NCI-H82 treated with DMSO at 0.1 percent for 48 hours (cell line): Measurements from ENCODE around the gene TP53BP2.

Source experiments
- DNase-seq: peaks from one replicate; lab custom pipeline; 2025; ENCODE audit not compliant: unreplicated experiment; lab: John Stamatoyannopoulos, UW

Gene TP53BP2

DNA sequence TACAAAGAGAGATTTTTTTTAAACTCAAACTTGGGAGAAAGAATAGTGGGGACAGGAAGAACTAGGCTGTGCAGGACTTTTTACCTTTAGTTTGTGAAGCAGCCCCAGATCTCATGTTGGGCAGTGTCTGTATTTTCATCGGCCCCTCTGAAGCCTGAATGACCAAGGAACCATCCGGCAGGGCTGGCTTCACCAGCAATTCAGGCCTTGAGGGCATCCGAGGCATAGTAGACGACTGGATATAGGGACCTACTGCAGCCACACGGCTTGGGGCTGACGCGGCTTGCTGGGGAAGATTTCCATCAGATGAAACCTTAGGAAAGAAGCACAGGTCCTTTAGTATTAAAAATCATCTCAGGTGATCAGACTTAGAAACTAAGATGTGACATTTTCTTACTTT lies 43.7 kb downstream of the TP53BP2 start:
- no peak for DNase-seq

DNA sequence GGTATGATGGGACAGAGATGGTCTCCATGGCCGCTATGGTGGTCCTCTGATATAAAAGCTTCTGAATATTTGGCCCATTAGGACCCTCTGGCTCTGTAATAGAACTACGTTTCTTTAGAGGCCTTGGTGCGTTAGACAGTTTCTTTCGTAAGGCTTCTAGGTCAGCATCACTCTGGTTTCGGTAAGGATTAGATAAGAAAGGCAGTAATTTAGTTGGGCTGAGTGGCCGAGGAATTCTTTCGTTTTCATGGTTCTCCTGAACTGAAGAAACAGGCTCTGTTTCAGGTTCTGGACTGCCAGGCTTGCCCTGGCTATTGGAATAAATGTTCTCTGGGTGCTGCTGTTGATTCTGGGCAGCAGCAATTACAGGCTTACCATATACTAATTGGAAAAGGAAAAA lies 49.5 kb downstream of the TP53BP2 start:
- no peak for DNase-seq

DNA sequence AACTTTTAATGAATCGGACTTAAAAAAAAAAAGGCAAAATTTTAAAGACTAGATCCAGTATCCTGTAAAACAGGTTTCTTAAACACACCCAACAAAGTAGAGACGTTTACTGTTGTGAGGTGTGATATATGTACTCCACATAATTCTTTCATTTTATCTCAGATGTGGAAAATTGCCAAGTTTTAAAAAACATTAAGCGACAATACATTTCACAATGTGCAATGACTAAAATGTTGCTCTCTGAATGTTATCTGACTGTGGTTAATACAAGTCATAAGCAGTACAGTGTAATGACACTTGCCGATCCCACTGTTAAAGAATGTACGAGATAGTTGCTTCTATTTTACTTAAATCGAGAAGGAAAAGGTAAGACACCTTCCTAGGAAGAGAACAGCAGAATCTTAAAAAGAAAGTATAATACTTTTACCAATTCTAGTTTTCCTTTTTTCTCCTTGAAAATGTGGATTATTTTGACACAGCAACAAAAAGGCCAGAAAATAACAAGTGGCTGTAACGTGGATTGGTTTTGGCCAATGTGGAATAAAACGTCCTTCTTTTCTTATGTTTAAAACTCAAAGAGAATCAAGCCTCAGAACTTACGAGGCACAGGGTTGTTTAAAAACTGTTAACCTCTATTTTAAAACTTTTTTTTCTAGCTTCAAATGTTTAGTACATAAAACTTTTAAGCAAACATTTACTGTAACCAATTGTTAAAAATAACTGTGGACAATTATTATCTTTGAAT lies 51.4 kb downstream of the TP53BP2 start:
- DNase-seq: no peak

DNA sequence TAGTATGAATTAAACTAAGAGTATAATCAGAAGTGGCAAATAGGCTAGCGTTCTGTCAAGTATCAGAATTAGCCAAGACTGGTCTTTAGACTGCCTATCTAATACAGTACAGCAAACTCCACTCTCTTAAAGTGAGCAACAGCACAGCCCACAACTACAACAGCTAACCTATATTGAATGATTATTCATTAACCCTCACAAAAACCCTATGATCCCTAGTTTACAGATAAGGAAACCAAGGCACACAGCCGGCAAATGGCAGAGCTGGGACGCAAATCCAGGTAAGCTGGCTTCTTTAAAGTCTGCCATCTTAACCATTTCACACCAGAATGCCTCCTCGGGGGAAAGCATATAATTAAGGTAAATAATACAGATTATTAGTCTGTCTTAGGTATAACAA lies 52.0 kb downstream of the TP53BP2 start:
- no peak for DNase-seq

DNA sequence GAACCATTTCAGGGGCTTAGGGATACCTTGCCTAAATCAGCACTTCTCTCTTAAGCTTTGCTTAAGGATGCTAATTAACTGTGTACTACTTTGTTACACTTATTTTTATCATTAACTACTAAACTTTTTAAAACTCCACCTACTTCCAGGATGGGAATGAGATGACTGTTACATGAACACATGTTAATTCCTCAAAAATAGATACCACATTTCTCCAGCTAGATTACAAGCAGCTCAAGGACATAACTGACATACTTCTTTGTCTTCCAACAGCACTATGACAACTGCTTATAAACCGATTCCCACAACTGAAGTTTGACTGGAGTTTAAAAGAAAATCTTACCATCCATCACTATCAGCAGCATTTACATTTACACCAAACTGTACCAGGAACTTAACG lies 53.7 kb downstream of the TP53BP2 start:
- DNase-seq: no peak

DNA sequence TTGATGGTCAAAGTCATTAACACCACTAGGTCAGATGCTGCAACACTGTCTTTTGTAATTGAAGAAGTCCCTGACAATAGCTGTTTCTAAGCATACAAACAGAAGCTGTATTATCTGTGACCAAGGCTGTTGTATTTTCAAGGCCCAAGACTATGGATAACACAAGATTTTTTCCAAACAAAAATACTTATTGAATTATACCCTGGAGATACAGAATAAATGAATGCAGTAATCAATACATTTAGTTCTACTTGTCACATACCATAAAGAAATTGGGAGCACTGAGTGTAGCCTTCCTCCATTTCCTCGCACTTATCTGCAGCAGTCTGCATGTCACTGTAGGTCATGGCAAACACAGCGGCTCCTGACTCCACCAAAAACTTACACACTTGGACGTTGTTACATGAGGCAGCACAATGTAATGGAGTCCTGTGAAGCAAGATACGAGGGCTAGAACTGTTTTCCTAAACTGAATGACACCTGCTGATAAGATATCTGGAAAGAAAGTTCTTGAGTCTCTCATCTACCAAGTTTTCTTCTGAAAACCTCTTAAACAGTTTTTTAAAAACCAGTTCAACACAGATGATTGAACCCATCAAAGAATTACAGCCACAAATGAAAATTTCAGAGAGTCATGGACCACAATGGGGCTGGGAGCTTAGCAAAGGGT lies 56.9 kb downstream of the TP53BP2 start:
- DNase-seq: no peak

DNA sequence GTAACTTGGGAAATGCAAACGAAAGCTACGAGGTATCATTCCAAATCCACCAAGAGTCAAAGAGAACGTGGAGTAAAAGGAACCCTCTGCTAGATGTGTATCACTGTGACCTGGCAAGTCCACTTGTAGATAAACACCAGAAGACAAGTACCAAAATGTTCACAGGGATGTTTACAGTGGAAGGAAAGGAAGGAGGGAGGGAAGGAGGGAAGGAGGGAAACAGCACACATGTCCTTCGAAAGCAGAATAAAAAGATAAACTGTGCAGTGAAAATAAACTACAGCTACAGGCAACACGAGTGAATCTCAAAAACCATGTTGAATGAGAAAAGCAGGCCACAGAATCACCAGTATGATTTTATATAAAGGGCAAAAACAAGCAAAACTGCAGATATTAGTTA lies 59.9 kb downstream of the TP53BP2 start:
- no peak for DNase-seq

DNA sequence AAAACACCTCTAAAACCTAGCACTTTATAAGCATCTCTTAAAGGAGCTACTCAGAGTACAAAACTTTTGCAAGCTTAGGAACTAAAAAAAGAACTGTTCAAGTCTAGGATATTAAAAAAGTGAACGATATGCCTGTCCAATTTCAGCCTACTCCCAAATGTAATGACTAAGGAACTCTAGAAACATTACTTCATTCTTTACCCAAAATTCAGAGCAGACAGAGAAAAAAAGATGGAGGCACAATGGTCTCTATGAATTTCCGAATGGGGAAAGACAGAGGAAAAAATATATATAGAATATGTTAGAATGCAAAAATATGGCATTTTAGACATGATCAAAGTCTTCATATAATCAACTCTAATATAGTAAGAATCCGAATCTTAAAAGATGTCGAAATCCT lies 61.2 kb downstream of the TP53BP2 start:
- no peak for DNase-seq

DNA sequence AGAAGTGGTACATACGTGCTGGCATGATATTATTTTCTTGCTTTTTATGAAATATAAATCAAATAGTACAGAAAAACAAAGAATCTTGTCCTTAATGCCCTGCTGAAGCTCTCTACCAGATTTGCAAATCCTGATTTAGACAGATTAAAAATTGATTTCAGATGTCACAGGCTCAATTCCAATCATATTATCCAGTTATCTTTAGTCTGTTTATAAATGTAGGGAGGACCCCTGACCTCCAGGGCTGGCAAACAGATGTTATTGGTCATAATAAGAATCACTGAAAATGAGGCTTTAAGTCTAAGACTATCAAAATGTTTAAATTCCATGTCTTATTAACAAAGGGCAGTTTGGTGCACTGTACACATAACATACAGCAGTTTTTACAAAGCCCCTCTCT lies 62.1 kb downstream of the TP53BP2 start:
- DNase-seq: peak; percentile 70

DNA sequence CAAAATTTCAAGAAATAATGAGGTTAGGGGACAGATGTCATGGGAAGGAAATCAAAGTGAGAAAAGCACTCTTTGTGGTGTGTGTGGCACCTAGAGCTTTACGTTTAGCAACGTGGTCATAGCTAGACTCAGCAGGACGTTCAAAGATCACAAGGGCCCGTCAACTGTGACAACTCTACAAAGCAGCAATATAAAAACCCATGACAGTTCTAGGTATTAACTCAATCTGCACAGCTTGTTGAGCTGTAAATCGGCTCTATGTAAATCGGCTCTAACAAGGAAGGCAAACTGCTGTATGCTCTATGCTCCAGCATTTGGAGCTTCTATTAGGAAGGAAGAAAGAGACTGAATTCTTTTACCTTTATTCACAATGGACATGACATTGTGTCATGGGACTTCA lies 64.8 kb downstream of the TP53BP2 start:
- peak; percentile 86 for DNase-seq

DNA sequence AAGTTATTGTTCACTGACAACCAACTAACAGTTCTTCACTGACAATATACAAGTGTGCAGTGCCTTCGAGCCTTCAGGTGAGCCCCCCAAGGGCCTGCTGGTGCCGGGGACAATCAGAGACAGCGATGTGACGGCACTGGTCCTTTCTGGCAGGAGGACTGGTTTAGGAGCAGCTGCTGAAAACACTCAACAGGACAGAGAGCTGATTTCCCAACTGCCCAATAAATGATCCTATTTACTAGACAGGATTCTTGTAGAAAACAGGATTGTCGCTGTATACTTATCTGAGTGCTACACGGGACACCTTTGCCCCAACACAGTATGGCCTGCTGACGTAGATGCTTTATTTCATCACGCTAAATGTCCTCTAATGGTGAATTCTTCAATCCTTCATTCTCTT lies 65.4 kb downstream of the TP53BP2 start:
- peak; percentile 63 for DNase-seq

DNA sequence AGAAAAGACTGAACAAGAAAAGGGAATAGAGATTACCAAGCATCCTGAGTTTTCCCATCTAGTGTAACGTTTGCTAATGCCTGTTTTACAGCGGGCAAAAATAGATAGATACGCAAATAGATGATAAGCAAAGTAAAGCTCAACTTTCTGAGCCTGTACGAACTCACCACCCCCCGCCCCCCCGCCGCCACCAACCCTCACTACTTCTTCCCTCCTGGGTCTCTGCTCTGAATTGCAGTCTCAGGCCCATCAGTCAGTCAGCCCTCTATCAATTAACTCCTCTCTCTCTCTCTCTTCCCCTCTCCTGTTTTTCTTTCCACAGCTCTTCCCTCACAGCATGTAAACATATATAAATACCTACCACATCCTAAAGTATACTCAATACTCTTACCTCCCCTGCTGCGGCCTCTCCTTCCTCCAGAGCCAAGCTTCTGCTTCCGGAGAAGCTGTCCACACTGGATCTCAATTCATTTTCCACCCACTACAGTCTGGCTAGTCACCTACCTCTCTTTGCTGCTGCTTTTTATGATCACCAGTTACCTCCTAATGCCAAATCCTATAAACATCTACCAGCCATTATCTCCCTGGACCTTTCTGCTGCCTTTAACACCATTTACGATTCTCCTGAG lies 68.8 kb downstream of the TP53BP2 start:
- DNase-seq: no peak

DNA sequence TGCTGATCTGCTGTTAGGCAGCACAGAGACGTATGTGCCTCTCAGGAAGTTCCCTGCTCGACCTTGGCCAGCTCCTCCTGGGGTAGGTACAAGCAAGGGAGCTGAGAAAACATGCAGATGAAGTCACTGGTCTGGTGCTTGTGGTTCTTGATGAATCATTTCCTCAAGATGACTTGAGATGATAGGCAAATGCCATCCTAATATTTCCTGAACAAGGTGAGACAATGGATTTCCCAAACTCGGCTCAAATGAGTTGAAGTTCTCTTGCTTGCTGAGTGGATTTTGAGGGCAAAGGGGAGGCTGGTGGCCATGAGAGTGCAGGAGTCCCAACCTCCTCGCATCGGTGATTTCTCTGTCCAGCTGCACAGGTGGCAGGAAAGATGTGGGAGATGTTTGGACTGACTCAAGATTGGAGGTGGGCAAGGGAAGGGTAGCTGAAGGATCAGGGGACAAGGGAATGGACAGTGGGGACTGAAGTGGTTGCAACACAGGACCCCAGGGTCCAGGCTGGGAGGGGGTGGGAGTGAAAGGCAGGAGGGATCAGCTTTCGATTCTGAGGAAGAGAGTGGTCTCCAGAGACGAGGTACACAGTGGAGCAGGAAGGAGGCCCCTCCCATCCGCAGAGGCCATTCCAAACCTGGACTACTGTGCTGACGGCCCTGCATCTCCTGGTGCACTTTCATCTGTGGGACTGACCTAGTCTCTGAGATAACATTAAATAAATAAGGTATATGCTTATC lies 69.5 kb downstream of the TP53BP2 start:
- DNase-seq: no peak

DNA sequence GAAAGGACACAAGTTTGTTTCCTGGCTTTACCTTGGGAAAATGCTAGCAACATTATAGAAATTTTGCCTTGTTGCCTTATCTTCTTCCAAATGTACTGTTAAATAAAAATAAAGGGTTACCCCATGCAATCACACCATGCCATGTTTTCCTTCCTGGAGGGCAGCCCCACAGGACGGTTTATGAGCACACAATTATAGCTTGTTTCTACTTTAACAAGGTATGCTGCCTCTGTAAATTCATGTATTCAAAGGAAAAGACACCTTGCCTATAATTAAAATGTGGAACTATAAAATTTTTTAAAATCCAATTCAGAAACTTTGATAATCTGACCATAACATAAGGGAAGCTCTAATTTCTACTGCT lies 70.1 kb downstream of the TP53BP2 start:
- no peak for DNase-seq

DNA sequence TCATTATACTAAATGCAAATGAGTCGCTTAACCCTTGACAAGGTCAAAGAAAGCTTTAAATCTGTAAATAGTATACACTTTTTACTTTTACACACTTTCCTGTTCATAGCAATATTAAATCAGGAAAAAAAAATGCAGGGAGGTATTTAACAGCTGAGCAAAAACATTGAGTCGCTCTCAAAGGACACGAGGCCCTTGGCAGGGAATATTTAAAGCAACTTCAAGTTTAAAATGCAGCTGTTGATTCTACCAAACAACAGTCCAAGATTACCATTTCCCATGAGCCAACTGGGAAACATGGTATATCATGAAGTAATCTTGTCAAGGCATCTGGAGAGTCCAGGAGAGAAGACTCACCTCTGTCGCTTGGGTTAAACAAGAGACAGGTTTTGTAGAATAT lies 70.7 kb downstream of the TP53BP2 start:
- DNase-seq: no peak

DNA sequence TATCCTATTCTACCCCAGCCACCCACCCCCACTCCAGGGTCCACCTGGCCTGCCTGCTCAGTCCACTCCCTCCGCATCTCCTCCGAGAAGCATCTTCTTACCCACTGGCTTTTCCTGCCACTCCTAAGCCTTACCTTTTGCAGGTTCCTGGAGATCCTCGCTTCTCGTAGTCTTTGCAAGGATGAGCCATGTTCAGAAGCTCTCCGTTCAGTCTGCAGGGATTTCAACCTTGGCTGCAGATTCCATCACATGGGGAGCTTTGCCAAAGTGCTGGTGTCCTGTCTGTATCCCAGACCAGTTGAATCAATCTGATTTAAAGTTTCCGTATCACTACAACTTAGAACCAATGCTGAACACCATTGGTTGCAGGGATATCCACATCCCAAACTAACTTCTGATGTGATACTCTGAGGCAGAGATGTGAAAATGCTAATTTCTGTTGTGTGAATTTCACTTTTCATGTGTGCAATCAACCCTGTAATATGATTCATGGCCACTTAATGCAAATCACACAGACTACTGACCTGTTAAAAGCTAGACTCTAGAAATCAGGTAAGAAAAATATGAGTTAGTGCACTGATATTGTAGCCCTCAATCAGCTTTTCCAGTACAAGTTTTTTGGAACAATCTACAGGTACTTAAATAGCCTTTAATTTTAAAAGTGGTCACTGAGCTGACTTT lies 71.5 kb downstream of the TP53BP2 start:
- DNase-seq: no peak

DNA sequence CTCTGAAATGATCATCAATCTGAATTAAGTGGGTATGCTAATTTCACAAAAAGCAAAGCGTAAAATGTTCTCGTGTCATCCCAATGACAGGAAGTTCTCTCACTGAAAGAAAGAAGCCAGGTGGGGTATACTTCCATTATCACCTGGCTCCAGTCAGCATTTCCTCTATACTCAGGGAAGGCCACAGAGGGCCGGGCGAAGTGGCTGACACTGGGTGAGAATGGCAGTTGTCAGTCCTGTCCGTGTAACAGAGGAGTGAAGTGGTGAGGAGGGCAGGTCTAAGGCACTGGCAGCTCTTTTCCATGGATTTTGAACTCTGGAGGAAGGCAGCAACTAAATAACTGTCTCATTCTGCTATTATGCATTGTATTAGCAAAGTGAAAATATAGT lies 73.0 kb downstream of the TP53BP2 start:
- no peak for DNase-seq

DNA sequence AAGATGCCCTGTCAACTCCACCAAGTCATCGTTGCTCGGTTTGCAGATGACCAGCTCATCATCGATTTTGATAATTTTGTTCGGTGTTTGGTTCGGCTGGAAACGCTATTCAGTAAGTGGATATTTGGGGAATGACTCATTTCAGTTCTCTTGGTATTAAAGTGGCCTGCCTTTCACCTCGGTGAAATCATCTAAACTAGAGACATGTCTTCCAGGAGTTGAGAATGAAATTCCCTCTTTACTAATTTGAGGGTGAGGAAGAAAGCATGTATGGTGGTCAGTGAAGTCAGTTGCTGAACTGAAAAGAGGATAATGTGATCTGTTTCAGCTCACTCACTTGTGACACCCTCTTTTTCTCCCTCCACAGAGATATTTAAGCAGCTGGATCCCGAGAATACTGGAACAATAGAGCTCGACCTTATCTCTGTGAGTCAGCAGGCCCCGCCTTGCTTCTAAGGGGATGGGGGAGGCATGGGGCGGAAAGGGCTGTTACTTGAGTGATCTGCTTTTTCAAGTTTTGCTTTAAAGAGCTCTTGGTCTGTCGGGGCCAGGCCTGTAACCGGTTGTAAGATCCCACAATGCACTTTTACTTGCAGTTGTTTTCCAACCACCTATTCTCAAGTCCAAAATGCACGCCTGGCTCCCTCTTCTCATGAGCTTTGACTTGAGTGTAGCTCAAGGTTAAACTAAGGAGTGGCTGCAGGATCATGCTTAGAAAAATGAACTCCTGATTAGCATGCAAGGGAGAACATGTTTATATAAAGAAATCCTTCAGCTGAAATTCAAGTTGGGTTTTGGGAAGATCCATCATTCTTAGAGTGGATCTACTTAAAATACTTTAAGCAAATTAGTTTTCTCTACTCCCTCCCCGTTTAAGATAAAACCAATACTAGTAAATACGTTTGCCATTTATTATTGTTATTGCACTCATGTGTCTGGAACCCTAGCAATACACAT lies 73.7 kb downstream of the TP53BP2 start:
- DNase-seq: no peak

DNA sequence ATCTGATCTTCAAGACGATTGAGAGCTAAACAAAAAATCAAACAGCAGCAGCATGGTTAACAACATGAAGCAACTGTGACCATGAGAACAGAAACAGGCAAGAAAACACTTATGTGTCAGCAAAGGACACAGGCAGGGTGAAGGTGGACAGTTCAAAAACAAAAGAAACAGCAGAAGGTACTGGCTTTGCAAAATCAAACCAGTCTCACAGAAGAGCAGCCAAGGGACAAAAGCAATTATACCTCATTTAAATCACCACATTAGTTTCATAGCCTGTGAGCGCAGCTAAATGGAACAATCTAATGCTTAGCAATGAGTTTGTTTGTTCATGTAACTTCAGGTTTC lies 74.3 kb downstream of the TP53BP2 start:
- no peak for DNase-seq

DNA sequence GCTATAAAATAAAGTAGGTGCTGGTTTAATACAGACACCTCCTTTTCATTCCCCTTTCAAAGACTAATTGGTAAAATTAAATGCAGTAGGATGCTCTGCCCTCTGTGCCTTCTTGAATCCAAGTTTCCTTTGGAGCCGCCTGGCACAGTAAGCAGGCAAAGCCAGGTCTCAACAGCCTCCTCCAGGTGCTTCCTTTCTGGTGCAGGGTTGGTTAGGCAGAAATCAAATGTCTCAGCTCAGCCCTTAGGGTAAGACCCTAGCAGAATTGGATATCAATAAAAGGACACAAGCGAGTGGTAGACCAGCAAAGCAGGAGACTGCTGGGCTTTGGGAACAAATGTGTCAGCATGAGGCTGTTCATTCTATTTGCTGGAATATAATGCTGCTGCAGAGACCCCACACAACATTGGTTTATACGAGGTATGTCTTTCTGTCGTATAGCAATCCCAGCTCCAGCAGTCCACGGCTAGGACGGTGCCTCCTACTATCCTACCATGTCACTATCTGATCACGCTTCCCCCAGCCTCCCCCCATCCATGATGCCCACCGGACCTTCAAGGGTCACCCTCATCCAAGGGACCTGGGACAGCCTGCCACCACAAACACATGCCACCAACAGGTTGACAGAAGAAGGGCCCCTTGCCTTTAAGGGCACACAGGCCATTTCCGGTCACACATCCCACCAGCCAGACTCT lies 75.0 kb downstream of the TP53BP2 start:
- no peak for DNase-seq
